Activated T-cell treated with anti-CD3 and anti-CD28 coated beads, Interleukin-2, amount 50 U/mL, for 4 hours (primary cell): Measurements from ENCODE around the gene SFT2D3. TPM values are rescaled to one million over a fixed set of nuclear protein-coding genes. Genes with fewer than 3 reads are reported as not detected.

ENCODE experiments used
- ATAC-seq, 2 donors: fragments of 200-7000 bp; cut with Tn5 transposase; one replicate each; pipeline ENCODE4 v1.10.0; 2021
- DNase-seq: peaks from one replicate; pipeline ENCODE4 v3.0.0-alpha.2; 2020
- H3K27me3 Mint-ChIP-seq: one replicate; pipeline ENCODE4 v1.8.0; 2021; ENCODE audit warnings: low read depth, mixed read lengths
- H3K36me3 Mint-ChIP-seq: one replicate; pipeline ENCODE4 v1.8.0; 2022; ENCODE audit warnings: mixed read lengths; ENCODE audit not compliant: insufficient read depth
- H3K4me1 Mint-ChIP-seq: one replicate; pipeline ENCODE4 v1.8.0; 2021; ENCODE audit warnings: low read depth, mixed read lengths
- H3K4me3 Mint-ChIP-seq: one replicate; pipeline ENCODE4 v1.8.0; 2021; ENCODE audit warnings: mild to moderate bottlenecking, moderate library complexity, mixed read lengths
- H3K9me3 Mint-ChIP-seq: one replicate; pipeline ENCODE4 v1.8.0; 2021; ENCODE audit warnings: mixed read lengths
- total RNA-seq, 3 donors: library from RNA; stranded (reverse); gene quantifications; one replicate each; pipeline ENCODE4 v1.2.1, GENCODE V29; 2021

SFT2D3 gene
- total RNA-seq, 3 donors from 2014 or later: 6.4 TPM

DNA sequence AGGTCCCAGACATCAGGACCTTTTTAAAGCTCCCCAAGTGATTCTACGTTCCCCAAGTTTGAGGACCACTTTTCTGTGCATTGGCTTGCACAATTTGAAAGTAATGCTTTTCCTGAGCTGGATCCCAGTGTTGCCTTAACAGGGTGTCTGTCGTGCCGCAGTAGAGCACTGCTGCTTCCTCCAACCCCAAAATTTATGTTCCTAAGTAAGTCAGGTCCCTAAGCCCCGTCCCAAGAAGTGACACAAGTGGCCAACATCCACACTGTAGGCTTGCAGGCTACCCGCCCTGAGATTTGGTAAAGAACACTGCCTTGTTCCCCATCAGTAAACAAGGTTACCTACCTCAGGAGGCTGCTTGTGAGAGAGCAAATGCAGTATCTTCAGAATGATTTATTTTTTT lies 2.0 kb downstream of the SFT2D3 start:
- Mint-ChIP-seq H3K4me1 (peaks cover 41% of the 10 kb centered on the region), H3K9me3 (no peaks in the 10 kb centered on the region), H3K4me3 (peak overlapping the region; percentile 41), H3K36me3 (peaks cover 30% of the 10 kb centered on the region), H3K27me3 (no peaks in the 10 kb centered on the region)
- DNase-seq: no peak
- ATAC-seq: no peak

DNA sequence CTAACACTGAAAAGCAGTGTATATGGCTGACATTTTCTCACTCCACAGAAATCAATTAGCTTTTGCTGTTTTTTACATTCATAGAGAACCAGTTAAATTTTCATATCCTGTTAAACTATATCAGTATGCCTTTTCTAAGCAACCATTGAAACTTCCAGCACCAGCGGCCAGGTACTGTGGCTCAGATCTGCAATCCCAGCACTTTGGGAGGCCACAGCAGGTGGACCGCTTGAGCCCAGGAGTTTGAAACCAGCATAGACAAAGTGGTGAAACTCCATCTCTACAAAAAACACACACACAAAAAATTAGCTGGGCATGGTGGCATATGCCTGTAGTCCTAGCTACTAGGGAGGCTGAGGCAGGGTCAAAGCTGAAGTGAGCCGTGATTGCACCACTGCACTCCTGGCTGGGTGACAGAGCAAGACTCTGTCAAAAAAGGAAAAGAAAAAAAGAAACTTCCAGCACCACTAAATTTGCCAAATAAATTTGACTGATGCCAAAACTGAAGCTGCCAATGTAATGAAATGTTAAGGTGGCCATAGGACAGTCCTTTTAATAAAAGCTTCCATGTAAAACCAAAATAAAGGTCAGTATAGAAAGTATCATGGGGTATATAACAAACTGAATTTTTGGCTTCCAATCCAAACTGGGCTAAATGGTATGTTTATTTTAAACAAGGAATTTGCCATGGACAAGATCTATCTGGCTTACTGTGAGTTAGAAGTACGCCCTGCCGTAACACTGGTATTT lies 3.5 kb downstream of the SFT2D3 start:
- H3K4me3 Mint-ChIP-seq: no peak overlapping the region
- DNase-seq (no peak), ATAC-seq (no peak)
- H3K36me3 Mint-ChIP-seq: peaks cover 40% of the 10 kb centered on the region
- no peaks in the 10 kb centered on the region for H3K27me3 Mint-ChIP-seq
- H3K4me1 Mint-ChIP-seq: peaks cover 41% of the 10 kb centered on the region
- no peaks in the 10 kb centered on the region for H3K9me3 Mint-ChIP-seq

DNA sequence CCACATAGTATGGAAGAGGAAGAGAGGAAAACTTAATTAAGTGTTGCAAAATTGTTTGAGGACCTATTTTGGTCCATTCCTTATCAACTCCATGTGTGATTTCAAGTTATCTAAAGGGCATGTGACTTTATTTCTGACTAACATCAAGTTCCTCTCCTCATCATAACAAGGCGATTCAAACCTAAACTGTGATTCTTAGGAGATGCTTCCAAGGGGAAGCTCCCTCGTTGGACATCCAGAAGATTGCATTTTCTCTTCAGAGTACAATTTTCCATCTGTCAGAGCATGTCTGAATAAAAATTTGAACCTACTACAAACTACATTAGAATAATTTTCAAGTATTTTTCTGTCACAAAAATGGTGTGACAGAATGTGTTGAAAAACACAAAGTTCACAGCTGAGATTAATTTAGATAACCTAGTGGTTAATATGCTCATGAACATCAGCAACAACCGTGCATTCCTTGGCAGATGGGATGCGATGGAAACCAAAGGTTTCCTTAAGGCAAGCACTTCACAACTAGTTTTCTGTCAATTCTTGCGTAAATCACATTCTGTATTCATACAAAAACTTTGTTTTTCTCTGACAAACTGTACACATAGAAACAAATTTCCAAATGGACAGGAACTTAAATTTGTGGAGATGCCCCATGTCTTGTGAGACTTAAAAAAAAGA lies 4.2 kb downstream of the SFT2D3 start:
- peaks cover 36% of the 10 kb centered on the region for H3K4me1 Mint-ChIP-seq
- no peak overlapping the region for H3K4me3 Mint-ChIP-seq
- peaks cover 40% of the 10 kb centered on the region for H3K36me3 Mint-ChIP-seq
- DNase-seq (no peak), ATAC-seq (no peak)
- no peaks in the 10 kb centered on the region for H3K9me3 Mint-ChIP-seq
- no peaks in the 10 kb centered on the region for H3K27me3 Mint-ChIP-seq

DNA sequence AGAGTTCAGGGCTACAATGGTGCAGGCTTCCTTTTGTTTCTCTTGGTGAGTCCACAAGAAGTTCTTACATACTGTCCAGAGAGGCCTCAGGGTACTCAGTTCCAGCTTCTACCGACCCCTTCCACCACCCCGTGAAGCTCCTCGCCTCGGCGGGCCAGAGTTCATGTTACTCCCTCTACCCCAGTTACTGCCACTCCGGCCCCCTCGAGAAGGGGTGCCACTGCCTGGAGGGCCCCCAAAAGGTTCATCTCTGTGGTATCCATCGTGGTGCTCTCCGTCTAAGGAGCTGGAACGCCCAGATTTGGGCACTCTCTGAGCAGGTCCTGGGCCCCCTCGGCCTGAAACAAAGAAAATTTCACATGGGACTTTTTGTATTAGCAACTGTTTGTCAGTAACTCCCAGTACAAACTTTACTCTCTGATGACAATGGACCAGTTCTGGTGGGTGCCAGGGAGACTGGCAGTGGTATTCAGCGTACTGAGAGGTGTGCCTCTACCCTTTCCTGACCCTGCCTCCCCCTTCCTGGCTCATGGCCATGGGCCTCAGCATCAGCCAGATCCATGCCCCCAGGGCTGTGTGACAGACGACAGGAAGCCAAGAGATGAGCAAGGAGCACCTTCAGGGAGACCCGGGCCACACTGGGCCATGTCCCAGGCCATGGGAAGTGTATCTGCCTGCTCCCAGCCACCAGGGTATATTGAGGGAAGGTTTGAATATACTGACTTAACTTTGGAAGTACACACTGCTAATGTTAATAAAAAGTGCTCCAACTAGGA lies 5.1 kb downstream of the SFT2D3 start:
- H3K27me3 Mint-ChIP-seq: no peaks in the 10 kb centered on the region
- ATAC-seq: no peak
- DNase-seq: no peak
- no peak overlapping the region for H3K4me3 Mint-ChIP-seq
- H3K9me3 Mint-ChIP-seq: no peaks in the 10 kb centered on the region
- peaks cover 33% of the 10 kb centered on the region for H3K4me1 Mint-ChIP-seq
- H3K36me3 Mint-ChIP-seq: peaks cover 42% of the 10 kb centered on the region

DNA sequence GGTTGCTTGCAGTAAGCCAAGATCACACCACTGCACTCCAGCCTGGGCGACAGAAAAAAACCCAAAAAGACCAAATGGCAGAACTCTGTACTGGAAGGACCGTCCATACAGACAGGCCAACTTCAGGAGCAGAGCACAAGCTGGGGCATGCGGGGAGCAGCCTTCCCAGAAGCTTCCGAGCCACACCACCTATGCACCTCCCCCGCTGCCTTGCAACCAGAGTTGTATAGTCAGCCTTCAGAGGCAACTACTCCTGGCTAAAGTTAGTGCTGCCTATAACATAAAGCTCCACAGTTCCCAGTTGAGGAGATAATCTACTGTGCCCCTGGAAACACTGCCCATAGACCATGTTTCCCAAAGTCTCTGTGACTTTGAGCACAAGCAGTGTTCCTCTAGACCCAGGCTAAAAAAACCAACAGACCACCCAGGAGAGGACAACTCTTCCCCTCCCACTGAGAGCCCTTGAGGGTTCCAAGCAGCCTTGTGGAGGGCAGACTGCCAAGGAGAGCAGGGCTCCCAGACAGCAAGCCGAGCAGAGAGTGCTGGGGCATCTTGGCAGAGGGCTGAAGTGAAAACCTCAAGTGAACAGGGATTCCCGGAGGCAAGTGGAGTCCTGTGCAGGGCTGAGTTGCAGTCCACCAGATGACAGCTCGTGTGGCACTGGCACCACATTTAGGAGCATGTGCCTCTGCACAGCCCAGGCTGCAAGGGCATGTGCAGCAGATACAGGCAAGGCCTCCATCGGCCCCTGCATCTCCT lies 6.8 kb downstream of the SFT2D3 start:
- DNase-seq (no peak), ATAC-seq (no peak)
- Mint-ChIP-seq H3K27me3 (no peaks in the 10 kb centered on the region), H3K9me3 (no peaks in the 10 kb centered on the region), H3K36me3 (peaks cover 41% of the 10 kb centered on the region), H3K4me3 (no peak overlapping the region), H3K4me1 (peaks cover 25% of the 10 kb centered on the region)

DNA sequence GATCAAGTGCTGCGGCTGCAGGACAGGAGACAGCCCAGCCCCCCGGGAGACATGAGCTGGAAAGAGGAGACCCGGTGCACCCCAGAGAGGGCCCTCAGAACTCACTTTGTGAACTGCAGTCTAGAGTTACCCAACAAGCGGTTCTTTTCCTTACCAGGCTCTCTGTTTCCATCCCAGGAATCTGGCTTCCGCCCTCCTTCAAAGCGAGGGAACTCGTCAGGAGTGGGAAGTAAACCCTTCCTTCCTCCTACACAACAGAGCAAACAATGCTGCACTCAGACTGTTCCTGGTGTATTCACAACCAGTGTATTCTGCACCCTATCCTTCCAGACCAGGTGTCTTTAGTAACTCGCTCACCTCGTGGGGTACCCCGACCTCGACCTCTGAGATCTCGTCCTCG lies 8.0 kb downstream of the SFT2D3 start:
- H3K9me3 Mint-ChIP-seq: no peaks in the 10 kb centered on the region
- peaks cover 38% of the 10 kb centered on the region for H3K36me3 Mint-ChIP-seq
- DNase-seq (no peak), ATAC-seq (no peak)
- peaks cover 14% of the 10 kb centered on the region for H3K4me1 Mint-ChIP-seq
- no peak overlapping the region for H3K4me3 Mint-ChIP-seq
- no peaks in the 10 kb centered on the region for H3K27me3 Mint-ChIP-seq

DNA sequence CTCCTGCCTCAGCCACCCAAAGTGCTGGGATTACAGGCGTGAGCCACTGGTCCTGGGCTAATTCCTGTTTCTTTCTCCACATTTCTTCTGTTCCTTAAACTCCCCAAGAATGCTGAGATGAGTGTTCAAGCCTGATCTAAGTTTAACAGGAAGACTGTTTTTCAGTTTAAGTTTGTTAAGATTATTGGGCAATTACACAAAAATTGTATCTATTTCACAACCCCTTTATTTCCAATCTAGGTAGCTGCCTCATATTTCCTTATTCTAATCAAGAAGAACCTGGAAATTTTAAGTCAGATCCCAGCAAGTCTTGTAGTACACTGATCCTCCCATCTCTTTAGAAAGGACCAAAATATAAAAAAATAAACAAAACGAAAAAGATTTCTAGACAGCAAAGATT lies 11.7 kb downstream of the SFT2D3 start:
- H3K36me3 Mint-ChIP-seq: peaks cover 28% of the 10 kb centered on the region
- no peaks in the 10 kb centered on the region for H3K27me3 Mint-ChIP-seq
- ATAC-seq (no peak), DNase-seq (no peak)
- no peaks in the 10 kb centered on the region for H3K9me3 Mint-ChIP-seq
- H3K4me3 Mint-ChIP-seq: no peak overlapping the region
- no peaks in the 10 kb centered on the region for H3K4me1 Mint-ChIP-seq

DNA sequence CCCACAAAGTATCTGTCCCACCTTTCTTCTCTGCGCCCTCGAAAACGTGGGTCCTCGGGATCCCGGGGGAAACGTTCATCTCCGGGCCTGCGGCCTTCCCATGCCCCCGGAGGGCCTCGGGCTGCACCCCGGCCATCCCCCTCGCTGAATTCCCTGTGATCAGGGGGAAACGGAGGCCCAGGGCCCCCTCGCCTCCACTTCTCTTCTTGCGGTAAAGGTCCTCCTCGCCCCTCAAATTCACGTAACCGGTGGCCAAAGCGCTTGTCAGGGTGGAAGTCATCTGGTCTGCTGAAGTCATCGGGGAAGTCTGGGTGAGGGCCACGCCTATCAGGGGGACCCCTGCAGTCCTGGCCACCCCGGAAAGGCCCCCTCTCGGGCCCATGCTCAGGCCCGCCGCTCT lies 12.3 kb downstream of the SFT2D3 start:
- Mint-ChIP-seq H3K27me3 (no peaks in the 10 kb centered on the region), H3K9me3 (no peaks in the 10 kb centered on the region), H3K4me3 (no peak overlapping the region), H3K36me3 (peaks cover 31% of the 10 kb centered on the region), H3K4me1 (no peaks in the 10 kb centered on the region)
- DNase-seq: no peak
- no peak for ATAC-seq

DNA sequence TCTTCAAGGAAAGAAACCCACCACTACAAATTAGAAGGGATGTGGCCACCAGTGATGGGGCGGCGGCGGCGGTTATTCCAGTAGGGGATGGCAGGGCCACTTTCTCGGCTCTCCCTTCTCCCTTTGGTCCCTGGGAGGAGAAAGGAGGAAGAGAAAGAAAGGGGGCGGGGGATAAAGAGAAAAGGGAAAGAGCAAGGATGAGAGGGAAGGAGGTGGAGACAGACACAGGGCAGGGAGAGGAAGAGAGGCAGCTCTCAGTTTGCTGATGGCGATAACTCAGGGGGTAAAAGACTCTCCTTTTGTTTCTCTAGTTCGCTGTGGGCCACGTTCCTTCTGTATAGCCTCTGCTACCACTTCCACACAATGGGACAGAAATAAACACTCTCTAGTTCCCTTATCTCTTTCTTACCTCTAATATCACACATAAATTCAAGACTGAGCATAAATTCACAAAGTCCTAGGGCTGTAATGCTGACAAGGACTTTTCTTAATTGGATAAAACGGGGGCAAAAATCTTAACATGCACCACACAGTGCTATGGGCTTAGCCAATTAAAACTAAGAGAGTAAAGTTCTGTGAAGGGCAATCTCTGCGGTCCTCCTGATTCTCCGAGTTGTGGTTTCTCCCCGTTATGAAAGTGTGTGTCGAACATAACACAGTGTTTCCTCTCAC lies 14.6 kb downstream of the SFT2D3 start:
- H3K36me3 Mint-ChIP-seq: peaks cover 30% of the 10 kb centered on the region
- no peak for ATAC-seq

DNA sequence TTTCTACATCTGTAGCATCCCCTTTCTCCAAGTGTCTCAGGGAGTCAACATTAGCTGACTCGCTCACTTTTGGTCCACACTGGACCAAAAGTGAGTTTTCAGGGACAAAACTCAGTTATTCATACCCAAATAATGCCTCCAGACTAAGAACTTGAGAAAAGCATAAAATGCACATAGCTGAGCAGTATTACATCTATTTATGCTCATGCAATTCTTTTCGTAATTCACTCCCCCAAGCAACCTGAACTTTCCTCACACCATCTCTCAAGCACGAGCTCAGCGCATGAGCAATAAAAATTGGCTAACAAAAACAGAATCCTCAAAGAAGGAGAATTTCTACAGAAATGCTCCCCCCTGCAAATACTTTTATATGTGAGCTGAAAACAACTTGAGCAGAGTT lies 17.0 kb downstream of the SFT2D3 start:
- Mint-ChIP-seq H3K9me3 (no peaks in the 10 kb centered on the region), H3K27me3 (no peaks in the 10 kb centered on the region), H3K4me1 (no peaks in the 10 kb centered on the region), H3K4me3 (no peak overlapping the region), H3K36me3 (peaks cover 41% of the 10 kb centered on the region)
- DNase-seq (no peak), ATAC-seq (no peak)

More for the DNA sequence above, 14.6 kb downstream of the SFT2D3 start:
- no peak for DNase-seq
- Mint-ChIP-seq H3K27me3 (no peaks in the 10 kb centered on the region), H3K4me3 (no peak overlapping the region), H3K4me1 (no peaks in the 10 kb centered on the region), H3K9me3 (no peaks in the 10 kb centered on the region)

DNA sequence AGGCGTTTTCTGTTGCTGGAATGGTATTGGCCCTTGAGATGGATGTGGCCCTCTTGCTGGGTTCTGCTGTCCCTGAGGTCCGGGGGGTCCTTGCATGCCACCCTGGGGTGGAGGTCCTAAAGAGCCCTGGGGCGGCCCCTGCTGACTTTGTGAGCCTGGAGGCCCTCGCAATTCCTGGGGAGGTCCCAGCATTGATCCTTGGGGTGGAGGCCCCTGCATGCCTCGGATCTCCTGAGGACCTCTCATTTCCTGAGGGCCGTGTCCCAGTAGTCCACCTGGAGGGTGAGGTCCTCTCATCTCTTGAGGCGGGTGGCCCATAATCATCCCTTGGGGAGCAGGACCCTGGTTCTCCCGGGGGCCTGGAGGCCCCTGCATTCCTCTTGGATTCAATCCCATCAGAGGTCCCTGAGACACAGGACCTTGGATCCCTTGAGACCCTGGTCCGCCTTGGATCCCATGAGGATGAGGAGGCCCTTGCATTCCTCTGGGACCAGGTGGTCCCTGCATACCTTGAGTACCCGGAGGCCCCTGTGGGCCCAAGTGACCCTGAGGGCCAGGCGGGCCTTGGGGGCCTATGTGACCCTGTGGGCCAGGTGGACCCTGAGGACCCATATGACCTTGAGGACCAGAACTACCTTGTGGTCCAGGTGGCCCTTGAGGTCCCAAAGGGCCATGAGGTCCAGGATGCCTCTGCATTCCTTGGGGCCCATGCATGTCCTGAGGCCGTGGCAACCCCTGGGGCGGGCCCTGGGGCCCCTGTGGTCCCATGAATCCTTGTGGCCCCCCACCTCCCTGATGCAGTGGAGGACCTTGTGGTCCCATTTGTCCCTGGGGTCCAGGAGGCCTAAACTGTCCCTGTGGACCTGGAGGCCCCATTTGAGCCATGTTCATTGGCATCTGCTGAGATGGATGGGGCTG lies 18.3 kb downstream of the SFT2D3 start:
- Mint-ChIP-seq H3K36me3 (peaks cover 47% of the 10 kb centered on the region), H3K4me3 (no peak overlapping the region), H3K27me3 (no peaks in the 10 kb centered on the region), H3K9me3 (no peaks in the 10 kb centered on the region), H3K4me1 (no peaks in the 10 kb centered on the region)
- no peak for DNase-seq
- ATAC-seq: no peak

DNA sequence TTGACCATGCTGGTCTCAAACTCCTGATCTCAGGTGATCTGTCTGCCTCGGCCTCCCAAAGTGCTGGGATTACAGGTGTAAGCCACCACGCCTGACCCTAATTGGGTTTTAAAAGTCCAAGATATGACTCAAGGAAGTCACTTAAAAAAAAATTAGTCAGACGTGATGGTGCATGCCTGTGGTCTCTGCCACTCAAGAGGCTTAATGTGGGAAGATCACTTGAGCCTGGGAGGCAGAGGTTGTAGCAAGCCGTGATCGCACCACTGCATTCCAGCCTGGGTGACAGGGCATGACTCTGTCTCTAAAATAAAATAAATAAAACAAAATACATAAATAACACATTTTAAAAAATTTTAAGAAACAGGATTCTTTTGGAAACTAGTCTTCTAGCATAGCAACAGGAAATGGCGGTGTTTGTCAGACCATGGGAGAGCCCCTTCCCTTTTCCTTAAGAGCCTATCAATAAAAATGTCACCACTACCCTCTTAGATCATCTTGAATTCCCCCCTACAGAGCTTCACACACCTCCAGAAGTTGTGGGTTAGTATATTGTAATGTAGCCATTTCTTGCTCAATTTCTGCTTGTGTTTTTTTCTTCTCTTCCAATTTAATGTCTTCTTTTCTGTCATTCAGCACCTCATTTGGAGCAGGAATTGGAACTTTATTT lies 20.1 kb downstream of the SFT2D3 start:
- Mint-ChIP-seq H3K27me3 (no peaks in the 10 kb centered on the region), H3K4me3 (no peak overlapping the region), H3K4me1 (no peaks in the 10 kb centered on the region), H3K36me3 (peaks cover 48% of the 10 kb centered on the region), H3K9me3 (no peaks in the 10 kb centered on the region)
- no peak for ATAC-seq
- DNase-seq: no peak

DNA sequence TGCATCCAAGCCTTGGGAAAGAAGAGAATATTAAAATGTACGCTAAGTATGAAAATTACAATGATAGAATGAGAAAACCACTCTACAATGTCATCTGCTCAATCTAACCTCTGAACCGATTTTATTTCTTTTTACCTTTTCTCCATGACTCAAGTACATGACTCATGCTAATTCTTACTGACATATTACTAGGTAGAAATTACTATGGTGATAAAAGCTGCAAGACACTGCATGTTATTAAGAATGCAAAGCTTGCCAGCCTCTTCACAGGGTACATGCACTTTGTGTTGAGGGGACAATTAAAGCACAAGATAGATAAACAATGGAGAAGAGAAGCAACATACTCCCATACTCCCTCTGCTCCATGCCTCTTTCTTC lies 20.7 kb downstream of the SFT2D3 start:
- Mint-ChIP-seq H3K4me3 (no peak overlapping the region), H3K36me3 (peaks cover 44% of the 10 kb centered on the region), H3K4me1 (no peaks in the 10 kb centered on the region), H3K27me3 (no peaks in the 10 kb centered on the region), H3K9me3 (no peaks in the 10 kb centered on the region)
- ATAC-seq (peak in 1 of 2 donors; percentile 32), DNase-seq (no peak)
